Neural cell (in vitro differentiated cells): ENCODE measurements around the gene ABCC8. TPM values are rescaled to one million over a fixed set of nuclear protein-coding genes. Genes with fewer than 3 reads are reported as not detected.

Source experiments
- H2AFZ ChIP-seq: fragments of 200-600, 300-800 bp; sonication (generic), shearing (Covaris generic); 2 replicates; pipeline ENCODE4 v1.6.0; 2014; ENCODE audit warnings: low read depth, mild to moderate bottlenecking, antibody characterized with exemption, low read length, moderate library complexity
- H3F3A ChIP-seq: fragments of 200-600 bp; shearing (Covaris generic); 2 replicates; pipeline ENCODE4 v1.6.1; 2016; ENCODE audit warnings: mild to moderate bottlenecking, moderate library complexity, mixed read lengths, antibody characterized with exemption, low read length; ENCODE audit not compliant: insufficient read depth, poor library complexity, severe bottlenecking
- H3K27ac ChIP-seq: fragments of 200-600, 300-800 bp; sonication (generic), shearing (Covaris generic); 2 replicates; pipeline ENCODE4 v1.5.1; 2014; ENCODE audit warnings: mild to moderate bottlenecking, low read length, moderate library complexity
- H3K27me3 ChIP-seq: fragments of 300-800, 200-600 bp; sonication (generic), shearing (Covaris generic); 2 replicates; pipeline ENCODE4 v1.6.0; 2014; ENCODE audit warnings: mild to moderate bottlenecking, low read depth, low read length, moderate library complexity; ENCODE audit not compliant: insufficient read depth
- H3K36me3 ChIP-seq: fragments of 300-800, 200-600 bp; sonication (generic), shearing (Covaris generic); 2 replicates; pipeline ENCODE4 v1.5.1; 2014; ENCODE audit warnings: mild to moderate bottlenecking, antibody characterized with exemption, low read length, moderate library complexity; ENCODE audit not compliant: insufficient read depth
- H3K4me2 ChIP-seq: fragments of 300-800, 200-600 bp; sonication (generic), shearing (Covaris generic); 2 replicates; pipeline ENCODE4 v1.6.0; 2014; ENCODE audit warnings: mild to moderate bottlenecking, low read length
- H3K4me3 ChIP-seq: fragments of 300-800, 200-600 bp; sonication (generic), shearing (Covaris generic); 2 replicates; pipeline ENCODE4 v1.5.1; 2014; ENCODE audit warnings: mild to moderate bottlenecking, low read length, moderate library complexity
- H3K79me2 ChIP-seq: fragments of 200-600 bp; shearing (Covaris generic); replicated peaks from 2 replicates; pipeline ENCODE4 v1.6.0; 2014; ENCODE audit warnings: mild to moderate bottlenecking, low read length, moderate library complexity; ENCODE audit not compliant: insufficient read depth
- H3K9ac ChIP-seq: fragments of 300-800, 200-600 bp; sonication (generic), shearing (Covaris generic); 2 replicates; pipeline ENCODE4 v1.6.1; 2016; ENCODE audit warnings: mild to moderate bottlenecking, low read length, mixed read lengths
- H3K9me2 ChIP-seq: fragments of 200-600 bp; shearing (Covaris generic); 2 replicates; pipeline ENCODE4 v1.6.1; 2016; ENCODE audit warnings: mild to moderate bottlenecking, low read length, mixed read lengths; ENCODE audit not compliant: insufficient read depth
- H3K9me3 ChIP-seq: fragments of 200-600, 300-800 bp; sonication (generic), shearing (Covaris generic); 2 replicates; pipeline ENCODE4 v1.6.1; 2016; ENCODE audit warnings: mild to moderate bottlenecking, mixed run types, low read length, moderate library complexity, mixed read lengths
- H4K20me1 ChIP-seq: fragments of 200-600 bp; shearing (Covaris generic); 2 replicates; pipeline ENCODE4 v1.6.1; 2016; ENCODE audit warnings: mild to moderate bottlenecking, mixed run types; ENCODE audit not compliant: insufficient read depth
- EP300 ChIP-seq: fragments of 450-650 bp; conservative IDR thresholded peaks from 2 replicates; pipeline ENCODE4 v1.6.1; 2014; ENCODE audit warnings: antibody characterized with exemption, mild to moderate bottlenecking, moderate library complexity; ENCODE audit not compliant: poor library complexity, severe bottlenecking
- EZH2 ChIP-seq: fragments of 200-600, 300-800 bp; shearing (Covaris generic), sonication (generic); IDR thresholded peaks from 2 replicates; pipeline ENCODE4 v1.6.1; 2014; ENCODE audit warnings: antibody characterized with exemption, low read length, borderline replicate concordance, mild to moderate bottlenecking; ENCODE audit not compliant: insufficient read depth, poor library complexity, severe bottlenecking
- MXI1 ChIP-seq: fragments of 450-650 bp; conservative IDR thresholded peaks from 2 replicates; pipeline ENCODE4 v1.6.1; 2014; ENCODE audit warnings: antibody characterized with exemption, mild to moderate bottlenecking; ENCODE audit not compliant: poor library complexity, severe bottlenecking
- POLR2AphosphoS5 ChIP-seq: IDR thresholded peaks from 2 replicates; pipeline ENCODE4 v1.6.1; 2012
- RAD21 ChIP-seq: fragments of 450-650 bp; conservative IDR thresholded peaks from 2 replicates; pipeline ENCODE4 v1.6.1; 2014; ENCODE audit warnings: antibody characterized with exemption, mild to moderate bottlenecking, moderate library complexity
- SMC3 ChIP-seq: fragments of 450-650 bp; conservative IDR thresholded peaks from 2 replicates; pipeline ENCODE4 v1.6.1; 2014; ENCODE audit warnings: antibody characterized with exemption, mild to moderate bottlenecking, moderate library complexity; ENCODE audit not compliant: poor library complexity
- TAF1 ChIP-seq: IDR thresholded peaks from 2 replicates; pipeline ENCODE4 v1.6.1; 2012; ENCODE audit warnings: low read depth
- polyA plus RNA-seq: library from polyadenylated mRNA; depleted of rRNA; stranded (reverse); fragments of >200 nt; gene quantifications from 2 replicates; pipeline ENCODE4 v1.2.3, GENCODE V29; 2014
- TF ChIP-seq, protein P1 (sequence below): IDR thresholded peaks from 2 replicates; pipeline ENCODE4 v1.6.1; 2012; ENCODE audit warnings: borderline replicate concordance
- TF ChIP-seq, protein P2 (sequence below): fragments of 450-650 bp; IDR thresholded peaks from 2 replicates; pipeline ENCODE4 v1.5.1; 2014; ENCODE audit warnings: antibody characterized with exemption, mild to moderate bottlenecking, moderate library complexity; ENCODE audit not compliant: poor library complexity, severe bottlenecking

Gene ABCC8
- polyA plus RNA-seq, 1 donor from 2014 or later = 13.2 TPM

DNA sequence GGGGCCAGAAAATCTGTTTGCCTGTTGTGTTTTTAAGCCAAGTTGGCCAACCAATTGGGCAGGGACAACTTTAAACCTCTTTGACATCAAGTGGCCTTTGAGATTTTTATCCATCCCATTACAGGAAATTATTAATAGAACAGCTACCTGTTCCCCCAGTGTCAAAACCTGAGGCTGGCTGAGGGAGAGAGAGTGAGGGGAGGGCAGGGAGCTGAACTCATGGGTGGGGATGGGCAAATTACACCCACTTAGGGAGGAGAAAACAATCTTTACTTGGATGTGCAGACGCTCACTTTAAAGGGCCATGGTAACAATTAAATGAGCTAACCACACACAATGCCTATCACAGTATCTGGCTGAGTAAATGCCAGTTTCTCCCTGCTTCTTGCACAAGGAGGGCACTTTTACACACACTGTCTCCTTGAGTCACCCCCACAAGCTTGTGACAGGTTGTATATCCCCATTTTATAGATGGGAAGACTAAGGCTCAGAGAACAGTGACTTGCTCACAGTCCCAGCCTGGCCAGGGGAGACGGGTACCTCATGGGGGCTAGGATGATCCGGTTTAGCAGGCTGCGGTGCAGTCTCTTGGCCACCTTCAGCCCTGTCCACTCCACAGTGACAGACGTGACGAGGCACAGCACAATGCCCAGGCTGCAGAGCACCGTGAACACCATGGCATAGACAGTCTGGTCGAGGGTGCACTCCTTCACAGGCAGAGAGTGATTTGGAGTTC, 70.4 kb downstream of the ABCC8 start:
- H3K4me3 ChIP-seq = no peak overlapping the region
- no peak overlapping the region for H3K4me2 ChIP-seq
- H4K20me1 ChIP-seq = no peaks in the 10 kb centered on the region
- no peak overlapping the region for H3K27ac ChIP-seq
- H2AFZ ChIP-seq = no peak overlapping the region
- TF ChIP-seq MXI1 (no peak), EZH2 (no peak), TAF1 (no peak), RAD21 (no peak), SMC3 (no peak), EP300 (no peak), POLR2AphosphoS5 (no peak)
- TF ChIP-seq, protein P1, sequence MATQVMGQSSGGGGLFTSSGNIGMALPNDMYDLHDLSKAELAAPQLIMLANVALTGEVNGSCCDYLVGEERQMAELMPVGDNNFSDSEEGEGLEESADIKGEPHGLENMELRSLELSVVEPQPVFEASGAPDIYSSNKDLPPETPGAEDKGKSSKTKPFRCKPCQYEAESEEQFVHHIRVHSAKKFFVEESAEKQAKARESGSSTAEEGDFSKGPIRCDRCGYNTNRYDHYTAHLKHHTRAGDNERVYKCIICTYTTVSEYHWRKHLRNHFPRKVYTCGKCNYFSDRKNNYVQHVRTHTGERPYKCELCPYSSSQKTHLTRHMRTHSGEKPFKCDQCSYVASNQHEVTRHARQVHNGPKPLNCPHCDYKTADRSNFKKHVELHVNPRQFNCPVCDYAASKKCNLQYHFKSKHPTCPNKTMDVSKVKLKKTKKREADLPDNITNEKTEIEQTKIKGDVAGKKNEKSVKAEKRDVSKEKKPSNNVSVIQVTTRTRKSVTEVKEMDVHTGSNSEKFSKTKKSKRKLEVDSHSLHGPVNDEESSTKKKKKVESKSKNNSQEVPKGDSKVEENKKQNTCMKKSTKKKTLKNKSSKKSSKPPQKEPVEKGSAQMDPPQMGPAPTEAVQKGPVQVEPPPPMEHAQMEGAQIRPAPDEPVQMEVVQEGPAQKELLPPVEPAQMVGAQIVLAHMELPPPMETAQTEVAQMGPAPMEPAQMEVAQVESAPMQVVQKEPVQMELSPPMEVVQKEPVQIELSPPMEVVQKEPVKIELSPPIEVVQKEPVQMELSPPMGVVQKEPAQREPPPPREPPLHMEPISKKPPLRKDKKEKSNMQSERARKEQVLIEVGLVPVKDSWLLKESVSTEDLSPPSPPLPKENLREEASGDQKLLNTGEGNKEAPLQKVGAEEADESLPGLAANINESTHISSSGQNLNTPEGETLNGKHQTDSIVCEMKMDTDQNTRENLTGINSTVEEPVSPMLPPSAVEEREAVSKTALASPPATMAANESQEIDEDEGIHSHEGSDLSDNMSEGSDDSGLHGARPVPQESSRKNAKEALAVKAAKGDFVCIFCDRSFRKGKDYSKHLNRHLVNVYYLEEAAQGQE = no peak
- TF ChIP-seq, protein P2, sequence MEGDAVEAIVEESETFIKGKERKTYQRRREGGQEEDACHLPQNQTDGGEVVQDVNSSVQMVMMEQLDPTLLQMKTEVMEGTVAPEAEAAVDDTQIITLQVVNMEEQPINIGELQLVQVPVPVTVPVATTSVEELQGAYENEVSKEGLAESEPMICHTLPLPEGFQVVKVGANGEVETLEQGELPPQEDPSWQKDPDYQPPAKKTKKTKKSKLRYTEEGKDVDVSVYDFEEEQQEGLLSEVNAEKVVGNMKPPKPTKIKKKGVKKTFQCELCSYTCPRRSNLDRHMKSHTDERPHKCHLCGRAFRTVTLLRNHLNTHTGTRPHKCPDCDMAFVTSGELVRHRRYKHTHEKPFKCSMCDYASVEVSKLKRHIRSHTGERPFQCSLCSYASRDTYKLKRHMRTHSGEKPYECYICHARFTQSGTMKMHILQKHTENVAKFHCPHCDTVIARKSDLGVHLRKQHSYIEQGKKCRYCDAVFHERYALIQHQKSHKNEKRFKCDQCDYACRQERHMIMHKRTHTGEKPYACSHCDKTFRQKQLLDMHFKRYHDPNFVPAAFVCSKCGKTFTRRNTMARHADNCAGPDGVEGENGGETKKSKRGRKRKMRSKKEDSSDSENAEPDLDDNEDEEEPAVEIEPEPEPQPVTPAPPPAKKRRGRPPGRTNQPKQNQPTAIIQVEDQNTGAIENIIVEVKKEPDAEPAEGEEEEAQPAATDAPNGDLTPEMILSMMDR = no peak
- H3K9me3 ChIP-seq = no peaks in the 10 kb centered on the region
- H3K79me2 ChIP-seq = no peaks in the 10 kb centered on the region
- no peak overlapping the region for H3K9ac ChIP-seq
- H3F3A ChIP-seq = no peaks in the 10 kb centered on the region
- H3K9me2 ChIP-seq = no peaks in the 10 kb centered on the region
- H3K36me3 ChIP-seq = no peaks in the 10 kb centered on the region
- H3K27me3 ChIP-seq = no peaks in the 10 kb centered on the region

DNA sequence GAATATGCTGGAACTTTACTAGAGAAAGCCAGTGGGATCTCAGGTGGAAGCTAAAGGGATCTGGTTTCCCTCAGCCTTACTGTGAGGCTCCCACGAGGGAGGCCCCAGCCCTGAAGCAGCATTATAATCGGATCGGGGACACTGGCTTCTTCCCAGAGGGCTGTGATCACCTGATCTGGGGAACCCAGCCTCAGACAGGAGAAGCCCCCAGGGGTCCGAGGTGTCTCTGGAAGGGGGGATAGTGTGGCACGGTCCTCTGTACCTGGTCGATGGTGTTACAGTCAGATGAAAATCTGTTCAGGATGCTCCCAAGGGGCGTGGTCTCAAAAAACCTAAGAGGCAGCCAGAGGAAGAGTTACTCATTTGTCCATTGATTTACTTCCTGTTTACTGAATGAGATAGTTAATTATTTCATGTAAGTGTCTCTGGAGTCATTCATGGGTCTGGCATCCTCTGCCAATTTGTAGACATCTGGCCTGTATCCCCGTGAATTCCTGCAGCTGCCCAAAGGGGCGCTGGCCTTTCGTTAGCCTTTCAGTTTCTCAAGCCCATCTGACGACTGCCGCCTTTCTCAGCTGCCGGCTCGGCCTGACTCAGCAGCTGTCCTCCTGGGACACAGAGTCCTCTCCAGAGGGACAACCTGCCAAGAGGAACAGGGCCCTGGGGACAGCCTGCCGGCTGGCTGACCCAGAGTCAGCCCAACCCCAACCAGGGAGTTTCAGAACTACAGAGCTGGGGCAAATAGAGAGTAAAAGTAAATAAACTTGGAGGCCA, 71.2 kb downstream of the ABCC8 start:
- Histone ChIP-seq H3K4me2 (no peak overlapping the region), H3K36me3 (no peaks in the 10 kb centered on the region), H3K79me2 (no peaks in the 10 kb centered on the region), H3K9me3 (no peaks in the 10 kb centered on the region), H3K27me3 (no peaks in the 10 kb centered on the region), H3K27ac (no peak overlapping the region), H4K20me1 (no peaks in the 10 kb centered on the region), H2AFZ (no peak overlapping the region), H3F3A (no peaks in the 10 kb centered on the region), H3K9me2 (no peaks in the 10 kb centered on the region), H3K4me3 (no peak overlapping the region), H3K9ac (no peak overlapping the region)
- TF ChIP-seq, protein P2 = no peak
- no peak for TF ChIP-seq SMC3
- TF ChIP-seq EZH2 = no peak
- TF ChIP-seq POLR2AphosphoS5 = no peak
- no peak for TF ChIP-seq TAF1
- TF ChIP-seq MXI1 = no peak
- TF ChIP-seq RAD21 = no peak
- TF ChIP-seq, protein P1 = no peak
- TF ChIP-seq EP300 = no peak
